Pancreas (tissue), 10 donors: Measurements from ENCODE around the gene AIG1. TPM values are rescaled to one million over a fixed set of nuclear protein-coding genes. Genes with fewer than 3 reads are reported as not detected.

Experiments
- ATAC-seq, 4 donors: fragments of 200-7000 bp; cut with Tn5 transposase; one replicate each; pipeline versions ENCODE4 v1.8.0 to v1.9.1; 2020; ENCODE audit warnings: mild to moderate bottlenecking in 4 of 4, moderate library complexity in 4 of 4
- DNase-seq, 6 donors: peaks; one replicate each; pipeline ENCODE4 v3.0.0-alpha.2; 2020
- FAIRE-seq: peaks from 2 replicates; lab custom pipeline; 2012; peaks lifted over from hg19 to GRCh38; lab: Jason Lieb, UNC
- H3K27ac ChIP-seq, 4 donors: fragments of 200-600 bp; sonication (generic); 1 replicate in 3 of 4; 2 replicates in 1 of 4; pipeline versions ENCODE4 v1.5.0 to v1.8.0; 2020
- H3K27me3 ChIP-seq, 4 donors: fragments of 200-600 bp; one replicate each; pipeline ENCODE4 v1.8.0; 2021
- H3K36me3 ChIP-seq, 3 donors: fragments of 200-600 bp; sonication (generic) in 1 of 3; one replicate each; pipeline versions ENCODE4 v1.5.0 to v1.8.0; 2020 to 2021
- H3K4me1 ChIP-seq, 3 donors: fragments of 200-600 bp; one replicate each; pipeline ENCODE4 v1.8.0; 2021
- H3K4me3 ChIP-seq, 4 donors: fragments of 200-600 bp; sonication (generic) in 2 of 4; one replicate each; pipeline versions ENCODE4 v1.5.0 to v1.8.0; 2020 to 2021
- H3K9me3 ChIP-seq, 4 donors: fragments of 200-600 bp; one replicate each; pipeline ENCODE4 v1.8.0; 2021
- WGBS, 2 donors: extraction: QIAGEN DNeasy Blood & Tissue Kit; methylation state at CpG; one replicate each; pipeline ENCODE4 v1.1.7; 2013; 5-methylcytosine and 5-hydroxymethylcytosine counted together
- intact Hi-C, 3 donors: fragments of 100-400 bp; cut with DNase I; formaldehyde crosslinking; loops; one replicate each; pipeline versions ENCODE4 v1.11.1 to v1.14.2; 2022
- polyA plus RNA-seq, 2 donors: library from polyadenylated mRNA; stranded (reverse); fragments of 200-250 nt; gene quantifications; one replicate each; pipeline ENCODE4 v1.2.3, GENCODE V29; 2013
- total RNA-seq, 6 donors: library from RNA; stranded (reverse); fragmentation: NEBNext Ultra II Directional in 4 of 6; extraction: Animal tissue kit (Norgen Biotek cat#: 25700) in 4 of 6; gene quantifications; one replicate each; pipeline versions ENCODE4 v1.2.1 to v1.2.4, GENCODE V29; 2021 to 2023
- TF ChIP-seq, protein P1 (sequence below), 4 donors: fragments of 200-600 bp; sonication (generic) in 3 of 4; IDR thresholded peaks; one replicate each; pipeline versions ENCODE4 v1.5.0 to v1.8.0; 2021; ENCODE audit warnings: antibody characterized with exemption in 4 of 4
- donor health status: healthy with polysubstance abuse.
- donor health status: DM: no; HTN: no; CAD: no; lungs with moderate emphysema.
- donor health status: DM: no; HTN: no; CAD: no.
- donor health status: control.
- donor health status: control.
- donor health status: Bipolar disorder and iron deficiency.
- donor health status: DM: yes; HTN: yes; CAD: no.
- donor health status: DM: no; HTN: no; CAD: no.
- donor health status: DM: no; HTN: no; CAD: no.
- donor health status: DM: yes; HTN: yes; CAD: no.

Gene AIG1
- total and polyA plus RNA-seq, 8 donors = 8.7 to 28.9 (median 14.9) TPM

GRCh38 chr6:143348531-143348930 lies 287.8 kb downstream of the AIG1 start:
- intact Hi-C loops = no loop called here
- no peak for FAIRE-seq

DNA sequence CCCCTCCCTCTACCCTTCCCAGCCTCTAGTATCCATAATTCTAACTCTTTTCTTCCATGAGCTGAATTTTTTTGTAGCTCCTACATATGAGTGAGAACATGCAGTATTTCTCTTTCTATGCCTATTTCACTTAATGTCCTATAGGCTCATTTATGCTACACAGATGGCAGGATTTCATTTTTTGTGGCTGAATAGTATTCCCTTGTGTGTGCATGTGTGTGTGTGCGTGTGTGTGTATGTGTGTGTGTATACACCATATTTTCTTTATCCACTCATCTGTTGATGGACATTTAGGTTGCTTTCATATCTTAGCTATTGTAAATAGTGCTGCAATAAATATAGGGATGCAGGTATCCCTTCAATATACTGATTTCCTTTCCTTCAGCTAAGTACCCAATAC lies 288.8 kb downstream of the AIG1 start:
- H3K27ac ChIP-seq = no peak overlapping the region
- H3K4me3 ChIP-seq = no peak overlapping the region
- no peaks in the 10 kb centered on the region for H3K4me1 ChIP-seq
- H3K36me3 ChIP-seq = no peaks in the 10 kb centered on the region
- no peak for DNase-seq
- H3K27me3 ChIP-seq = no peaks in the 10 kb centered on the region
- WGBS, 2 donors = 80 to 85% methylated on average over 1 of the region's 1 CpG
- ATAC-seq = no peak
- intact Hi-C loops = no loop called here
- TF ChIP-seq, protein P1, sequence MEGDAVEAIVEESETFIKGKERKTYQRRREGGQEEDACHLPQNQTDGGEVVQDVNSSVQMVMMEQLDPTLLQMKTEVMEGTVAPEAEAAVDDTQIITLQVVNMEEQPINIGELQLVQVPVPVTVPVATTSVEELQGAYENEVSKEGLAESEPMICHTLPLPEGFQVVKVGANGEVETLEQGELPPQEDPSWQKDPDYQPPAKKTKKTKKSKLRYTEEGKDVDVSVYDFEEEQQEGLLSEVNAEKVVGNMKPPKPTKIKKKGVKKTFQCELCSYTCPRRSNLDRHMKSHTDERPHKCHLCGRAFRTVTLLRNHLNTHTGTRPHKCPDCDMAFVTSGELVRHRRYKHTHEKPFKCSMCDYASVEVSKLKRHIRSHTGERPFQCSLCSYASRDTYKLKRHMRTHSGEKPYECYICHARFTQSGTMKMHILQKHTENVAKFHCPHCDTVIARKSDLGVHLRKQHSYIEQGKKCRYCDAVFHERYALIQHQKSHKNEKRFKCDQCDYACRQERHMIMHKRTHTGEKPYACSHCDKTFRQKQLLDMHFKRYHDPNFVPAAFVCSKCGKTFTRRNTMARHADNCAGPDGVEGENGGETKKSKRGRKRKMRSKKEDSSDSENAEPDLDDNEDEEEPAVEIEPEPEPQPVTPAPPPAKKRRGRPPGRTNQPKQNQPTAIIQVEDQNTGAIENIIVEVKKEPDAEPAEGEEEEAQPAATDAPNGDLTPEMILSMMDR (IDR thresholded peaks at IDR 0.05) = no peak
- H3K9me3 ChIP-seq = no peaks in the 10 kb centered on the region
- FAIRE-seq = no peak

More at GRCh38 chr6:143348531-143348930, 287.8 kb downstream of the AIG1 start:
- TF ChIP-seq, protein P1 (IDR thresholded peaks at IDR 0.05) = no peak
- Histone ChIP-seq H3K27ac (no peak overlapping the region), H3K4me1 (no peaks in the 10 kb centered on the region), H3K4me3 (no peak overlapping the region), H3K27me3 (no peaks in the 10 kb centered on the region), H3K9me3 (no peaks in the 10 kb centered on the region), H3K36me3 (no peaks in the 10 kb centered on the region)
- 49 to 68% methylated on average over 1 of the region's 1 CpG for WGBS, 2 donors
- DNase-seq = no peak
- no peak for ATAC-seq

DNA sequence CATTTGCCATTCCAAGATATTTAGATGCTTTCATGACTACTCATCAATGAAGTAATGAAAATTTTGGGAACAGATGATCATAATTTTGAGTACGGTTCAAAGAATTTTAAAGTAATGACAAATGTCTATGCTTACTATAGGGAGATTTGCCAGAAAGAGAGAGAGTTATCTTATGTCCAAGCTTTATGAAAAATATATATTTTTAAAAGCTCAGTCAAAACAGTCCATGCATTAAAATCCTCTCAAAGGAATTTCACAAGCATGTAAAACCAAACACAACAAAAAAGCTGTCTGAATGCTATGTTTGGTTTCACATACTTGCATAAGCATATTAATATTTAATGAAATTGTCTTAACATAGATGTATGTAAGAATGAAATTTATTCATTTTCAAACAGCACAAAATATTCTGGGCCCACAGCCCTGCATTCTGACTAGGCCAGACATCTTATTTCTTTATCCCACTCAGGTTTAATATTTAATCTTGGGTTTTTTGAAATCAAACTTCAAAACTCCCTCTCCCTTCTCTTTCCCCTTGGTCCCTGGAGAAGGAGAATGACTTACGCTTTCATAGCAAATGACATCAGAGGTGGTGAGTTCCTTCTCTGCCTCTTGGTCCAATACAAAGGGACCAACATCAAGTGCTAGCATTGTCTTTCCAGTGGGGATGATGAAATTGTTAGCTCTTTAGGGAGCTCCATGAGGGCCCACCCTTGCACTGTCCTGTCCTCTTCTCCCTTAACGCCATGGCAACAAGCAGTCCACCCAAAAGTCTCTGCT lies 295.6 kb downstream of the AIG1 start:
- FAIRE-seq (no peak), ATAC-seq (no peak), DNase-seq (no peak)
- TF ChIP-seq, protein P1 (IDR thresholded peaks at IDR 0.05) = no peak
- no peak overlapping the region for H3K27ac ChIP-seq
- intact Hi-C loops = no loop called here
- no peaks in the 10 kb centered on the region for H3K4me1 ChIP-seq
- WGBS, 2 donors = 59 to 80% methylated on average over 3 of the region's 3 CpGs
- no peaks in the 10 kb centered on the region for H3K9me3 ChIP-seq
- no peaks in the 10 kb centered on the region for H3K36me3 ChIP-seq
- no peak overlapping the region for H3K4me3 ChIP-seq
- peaks cover 0 to 3% (median 0%) of the 10 kb centered on the region in 4 donors for H3K27me3 ChIP-seq

GRCh38 chr6:143357152-143357551 lies 296.5 kb downstream of the AIG1 start:
- Histone ChIP-seq H3K4me1 (no peaks in the 10 kb centered on the region), H3K4me3 (no peak overlapping the region), H3K36me3 (no peaks in the 10 kb centered on the region), H3K9me3 (no peaks in the 10 kb centered on the region), H3K27ac (no peak overlapping the region), H3K27me3 (peaks cover 0 to 3% (median 0%) of the 10 kb centered on the region in 4 donors)
- FAIRE-seq (no peak), ATAC-seq (no peak), DNase-seq (no peak)
- intact Hi-C loops = no loop called here
- TF ChIP-seq, protein P1 (IDR thresholded peaks at IDR 0.05) = no peak
